ENCODE data around the gene EPB41L2.

The EPB41L2 gene

GRCh38 chr6:130890521-130890971 lies 172.5 kb downstream of the EPB41L2 start:
- H3K4me3 ChIP-seq (ENCODE audit: low read length in 2 of 2), result no peak overlapping the region
- no peaks in the 10 kb centered on the region for H3K27me3 ChIP-seq (ENCODE audit: control insufficient read depth in 2 of 2, insufficient read depth in 2 of 2, low read length in 2 of 2)
- H3K36me3 ChIP-seq (ENCODE audit: control insufficient read depth in 2 of 2, insufficient read depth in 2 of 2, low read length in 2 of 2), result peaks cover 10 to 14% of the 10 kb centered on the region in 2 donors
- H3K4me1 ChIP-seq (ENCODE audit: control insufficient read depth in 2 of 2, insufficient read depth in 2 of 2, low read length in 2 of 2), result no peaks in the 10 kb centered on the region
- H3K9me3 ChIP-seq (ENCODE audit: control insufficient read depth in 2 of 2, low read length in 2 of 2), result no peaks in the 10 kb centered on the region
- H3K9ac ChIP-seq (ENCODE audit: low read depth in 1 of 2, low read length in 2 of 2), result no peak overlapping the region
- no peak overlapping the region for H3K27ac ChIP-seq (ENCODE audit: low read depth in 2 of 2, low read length in 2 of 2)

- no peaks in the 10 kb centered on the region for H3K9me3 ChIP-seq (ENCODE audit: control insufficient read depth in 2 of 2, low read length in 2 of 2)
- H3K36me3 ChIP-seq (ENCODE audit: control insufficient read depth in 2 of 2, insufficient read depth in 2 of 2, low read length in 2 of 2), result peaks cover 10 to 11% of the 10 kb centered on the region in 2 donors
- H3K4me3 ChIP-seq (ENCODE audit: low read length in 2 of 2), result no peak overlapping the region
- no peaks in the 10 kb centered on the region for H3K4me1 ChIP-seq (ENCODE audit: control insufficient read depth in 2 of 2, insufficient read depth in 2 of 2, low read length in 2 of 2)
- no peak overlapping the region for H3K9ac ChIP-seq (ENCODE audit: low read depth in 1 of 2, low read length in 2 of 2)
- no peak overlapping the region for H3K27ac ChIP-seq (ENCODE audit: low read depth in 2 of 2, low read length in 2 of 2)
- H3K27me3 ChIP-seq (ENCODE audit: control insufficient read depth in 2 of 2, insufficient read depth in 2 of 2, low read length in 2 of 2), result no peaks in the 10 kb centered on the region
Observed at GRCh38 chr6:130889423-130889822, 173.6 kb downstream of the EPB41L2 start.

- H3K9ac ChIP-seq (ENCODE audit: low read depth in 1 of 2, low read length in 2 of 2), result no peak overlapping the region
- no peak overlapping the region for H3K27ac ChIP-seq (ENCODE audit: low read depth in 2 of 2, low read length in 2 of 2)
- H3K9me3 ChIP-seq (ENCODE audit: control insufficient read depth in 2 of 2, low read length in 2 of 2), result no peaks in the 10 kb centered on the region
- no peaks in the 10 kb centered on the region for H3K4me1 ChIP-seq (ENCODE audit: control insufficient read depth in 2 of 2, insufficient read depth in 2 of 2, low read length in 2 of 2)
- H3K27me3 ChIP-seq (ENCODE audit: control insufficient read depth in 2 of 2, insufficient read depth in 2 of 2, low read length in 2 of 2), result no peaks in the 10 kb centered on the region
- H3K4me3 ChIP-seq (ENCODE audit: low read length in 2 of 2), result no peak overlapping the region
- H3K36me3 ChIP-seq (ENCODE audit: control insufficient read depth in 2 of 2, insufficient read depth in 2 of 2, low read length in 2 of 2), result peaks cover 6 to 7% of the 10 kb centered on the region in 2 donors
Observed at GRCh38 chr6:130888246-130888645, 174.8 kb downstream of the EPB41L2 start.

- Histone ChIP-seq H3K9me3 (ENCODE audit: control insufficient read depth in 2 of 2, low read length in 2 of 2) (no peaks in the 10 kb centered on the region), H3K27me3 (ENCODE audit: control insufficient read depth in 2 of 2, insufficient read depth in 2 of 2, low read length in 2 of 2) (no peaks in the 10 kb centered on the region), H3K4me3 (ENCODE audit: low read length in 2 of 2) (no peak overlapping the region), H3K27ac (ENCODE audit: low read depth in 2 of 2, low read length in 2 of 2) (no peak overlapping the region), H3K4me1 (ENCODE audit: control insufficient read depth in 2 of 2, insufficient read depth in 2 of 2, low read length in 2 of 2) (peaks cover 0 to 3% of the 10 kb centered on the region in 2 donors), H3K36me3 (ENCODE audit: control insufficient read depth in 2 of 2, insufficient read depth in 2 of 2, low read length in 2 of 2) (peaks cover under 1 to 4% of the 10 kb centered on the region in 2 donors), H3K9ac (ENCODE audit: low read depth in 1 of 2, low read length in 2 of 2) (no peak overlapping the region)
Observed at GRCh38 chr6:130886966-130887365, 176.1 kb downstream of the EPB41L2 start.

GRCh38 chr6:130885392-130886192 lies 177.5 kb downstream of the EPB41L2 start:
- peaks cover 0 to 4% of the 10 kb centered on the region in 2 donors for H3K36me3 ChIP-seq (ENCODE audit: control insufficient read depth in 2 of 2, insufficient read depth in 2 of 2, low read length in 2 of 2)
- H3K4me3 ChIP-seq (ENCODE audit: low read length in 2 of 2), result no peak overlapping the region
- no peaks in the 10 kb centered on the region for H3K9me3 ChIP-seq (ENCODE audit: control insufficient read depth in 2 of 2, low read length in 2 of 2)
- H3K9ac ChIP-seq (ENCODE audit: low read depth in 1 of 2, low read length in 2 of 2), result no peak overlapping the region
- no peak overlapping the region for H3K27ac ChIP-seq (ENCODE audit: low read depth in 2 of 2, low read length in 2 of 2)
- H3K27me3 ChIP-seq (ENCODE audit: control insufficient read depth in 2 of 2, insufficient read depth in 2 of 2, low read length in 2 of 2), result no peaks in the 10 kb centered on the region
- peaks cover 0 to 3% of the 10 kb centered on the region in 2 donors for H3K4me1 ChIP-seq (ENCODE audit: control insufficient read depth in 2 of 2, insufficient read depth in 2 of 2, low read length in 2 of 2)

- no peak overlapping the region for H3K27ac ChIP-seq (ENCODE audit: low read depth in 2 of 2, low read length in 2 of 2)
- no peaks in the 10 kb centered on the region for H3K27me3 ChIP-seq (ENCODE audit: control insufficient read depth in 2 of 2, insufficient read depth in 2 of 2, low read length in 2 of 2)
- no peak overlapping the region for H3K4me3 ChIP-seq (ENCODE audit: low read length in 2 of 2)
- H3K36me3 ChIP-seq (ENCODE audit: control insufficient read depth in 2 of 2, insufficient read depth in 2 of 2, low read length in 2 of 2), result peaks cover 0 to 11% of the 10 kb centered on the region in 2 donors
- peaks cover 0 to 3% of the 10 kb centered on the region in 2 donors for H3K4me1 ChIP-seq (ENCODE audit: control insufficient read depth in 2 of 2, insufficient read depth in 2 of 2, low read length in 2 of 2)
- H3K9me3 ChIP-seq (ENCODE audit: control insufficient read depth in 2 of 2, low read length in 2 of 2), result no peaks in the 10 kb centered on the region
- no peak overlapping the region for H3K9ac ChIP-seq (ENCODE audit: low read depth in 1 of 2, low read length in 2 of 2)
Observed at GRCh38 chr6:130882370-130882769, 180.7 kb downstream of the EPB41L2 start.

GRCh38 chr6:130879826-130880225 lies 183.2 kb downstream of the EPB41L2 start:
- Histone ChIP-seq H3K27ac (ENCODE audit: low read depth in 2 of 2, low read length in 2 of 2) (no peak overlapping the region), H3K27me3 (ENCODE audit: control insufficient read depth in 2 of 2, insufficient read depth in 2 of 2, low read length in 2 of 2) (no peaks in the 10 kb centered on the region), H3K4me3 (ENCODE audit: low read length in 2 of 2) (no peak overlapping the region), H3K9ac (ENCODE audit: low read depth in 1 of 2, low read length in 2 of 2) (no peak overlapping the region), H3K4me1 (ENCODE audit: control insufficient read depth in 2 of 2, insufficient read depth in 2 of 2, low read length in 2 of 2) (peaks cover 0 to 3% of the 10 kb centered on the region in 2 donors), H3K36me3 (ENCODE audit: control insufficient read depth in 2 of 2, insufficient read depth in 2 of 2, low read length in 2 of 2) (peaks cover 0 to 13% of the 10 kb centered on the region in 2 donors), H3K9me3 (ENCODE audit: control insufficient read depth in 2 of 2, low read length in 2 of 2) (no peaks in the 10 kb centered on the region)

- no peak overlapping the region for H3K27ac ChIP-seq (ENCODE audit: low read depth in 2 of 2, low read length in 2 of 2)
- no peaks in the 10 kb centered on the region for H3K9me3 ChIP-seq (ENCODE audit: control insufficient read depth in 2 of 2, low read length in 2 of 2)
- no peaks in the 10 kb centered on the region for H3K27me3 ChIP-seq (ENCODE audit: control insufficient read depth in 2 of 2, insufficient read depth in 2 of 2, low read length in 2 of 2)
- H3K36me3 ChIP-seq (ENCODE audit: control insufficient read depth in 2 of 2, insufficient read depth in 2 of 2, low read length in 2 of 2), result peaks cover 0 to 2% of the 10 kb centered on the region in 2 donors
- H3K9ac ChIP-seq (ENCODE audit: low read depth in 1 of 2, low read length in 2 of 2), result no peak overlapping the region
- H3K4me1 ChIP-seq (ENCODE audit: control insufficient read depth in 2 of 2, insufficient read depth in 2 of 2, low read length in 2 of 2), result no peaks in the 10 kb centered on the region
- no peak overlapping the region for H3K4me3 ChIP-seq (ENCODE audit: low read length in 2 of 2)
Observed at GRCh38 chr6:130873746-130874145, 189.3 kb downstream of the EPB41L2 start.

GRCh38 chr6:130872250-130873095 lies 190.6 kb downstream of the EPB41L2 start:
- Histone ChIP-seq H3K4me1 (ENCODE audit: control insufficient read depth in 2 of 2, insufficient read depth in 2 of 2, low read length in 2 of 2) (no peaks in the 10 kb centered on the region), H3K9ac (ENCODE audit: low read depth in 1 of 2, low read length in 2 of 2) (no peak overlapping the region), H3K27me3 (ENCODE audit: control insufficient read depth in 2 of 2, insufficient read depth in 2 of 2, low read length in 2 of 2) (no peaks in the 10 kb centered on the region), H3K9me3 (ENCODE audit: control insufficient read depth in 2 of 2, low read length in 2 of 2) (no peaks in the 10 kb centered on the region), H3K4me3 (ENCODE audit: low read length in 2 of 2) (no peak overlapping the region), H3K36me3 (ENCODE audit: control insufficient read depth in 2 of 2, insufficient read depth in 2 of 2, low read length in 2 of 2) (peaks cover 0 to 2% of the 10 kb centered on the region in 2 donors), H3K27ac (ENCODE audit: low read depth in 2 of 2, low read length in 2 of 2) (no peak overlapping the region)

Measured in mucosa of rectum (tissue), 2 donors.